Measurements from ENCODE around the gene CACNA1I.
"Not testable (repeated sequence)": the region's sequence is repeated elsewhere in the genome, so short reads cannot be mapped to it uniquely, and the experiment has no call there.

The CACNA1I gene

GRCh38 chr22:39724857-39725256 is 154.3 kb downstream of the CACNA1I start:
- DNase-seq = no peak

DNA sequence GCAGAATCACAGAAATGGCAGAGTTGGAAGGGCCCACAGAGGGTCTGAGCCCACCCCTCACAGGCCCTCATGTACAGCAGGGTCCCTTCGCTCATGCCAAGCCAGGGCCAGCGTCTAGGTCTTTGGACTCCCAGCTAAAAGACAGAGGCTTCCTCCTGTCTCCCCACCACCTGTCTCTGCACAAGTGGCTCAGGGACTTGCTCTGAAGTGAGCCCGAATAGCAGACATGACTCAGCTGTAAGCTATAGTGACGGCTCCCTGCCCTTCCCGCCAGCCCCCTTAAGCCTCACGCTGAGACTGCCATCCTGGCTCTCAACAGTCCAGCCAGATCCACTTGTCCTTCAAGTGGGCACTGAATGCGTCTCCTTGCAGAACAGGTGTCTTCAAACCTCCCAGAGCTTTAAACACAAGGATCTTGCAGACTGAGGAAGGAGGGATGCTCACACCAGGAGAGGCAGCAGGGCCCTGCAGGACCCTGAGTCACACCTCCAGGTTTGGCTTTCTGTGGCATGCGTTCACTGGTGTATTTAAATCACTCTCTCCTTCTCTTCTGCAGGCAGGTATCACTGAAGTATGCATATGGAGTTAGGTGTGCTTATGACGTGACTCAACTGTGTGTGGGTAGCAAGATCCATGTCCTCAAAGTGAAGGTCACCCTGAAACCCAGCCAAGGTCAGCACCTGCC is 154.9 kb downstream of the CACNA1I start:
- no peak for DNase-seq

GRCh38 chr22:39727541-39727940 is 157.0 kb downstream of the CACNA1I start:
- DNase-seq = no peak

DNA sequence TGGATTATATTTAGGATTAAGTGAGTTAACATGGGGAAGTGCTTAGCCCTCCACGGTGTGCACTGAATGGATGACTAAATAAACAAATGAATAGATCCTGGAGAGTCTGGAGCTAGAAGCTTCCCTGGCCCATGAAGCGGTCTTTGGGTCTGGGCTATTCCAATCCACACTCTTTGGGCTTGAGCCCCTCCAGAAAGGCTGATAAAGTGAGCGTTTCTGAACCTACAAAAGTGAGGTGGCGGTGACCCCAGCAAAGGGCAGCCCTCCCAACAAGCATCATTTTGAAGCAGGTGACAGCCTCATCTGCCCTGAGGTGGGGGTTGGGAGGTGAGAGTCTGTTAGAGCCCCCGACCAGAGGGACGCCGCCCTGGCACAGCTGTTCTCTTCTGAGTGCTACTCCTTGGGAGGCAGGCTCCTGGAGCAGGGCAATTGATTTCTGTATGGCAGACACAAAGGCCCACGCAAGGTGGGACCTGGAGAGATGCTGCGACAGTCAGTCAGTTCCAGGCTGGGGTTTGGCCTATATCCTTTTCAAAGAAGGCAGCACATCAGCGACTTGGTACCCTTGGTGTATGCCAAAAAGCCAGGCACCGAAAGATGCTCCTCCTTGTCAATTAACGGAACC is 157.8 kb downstream of the CACNA1I start:
- DNase-seq = no peak

- no peak for DNase-seq
Observed at GRCh38 chr22:39729141-39729934, 158.8 kb downstream of the CACNA1I start.

- no peak for DNase-seq
Observed at GRCh38 chr22:39731481-39731880, 160.9 kb downstream of the CACNA1I start.

DNA sequence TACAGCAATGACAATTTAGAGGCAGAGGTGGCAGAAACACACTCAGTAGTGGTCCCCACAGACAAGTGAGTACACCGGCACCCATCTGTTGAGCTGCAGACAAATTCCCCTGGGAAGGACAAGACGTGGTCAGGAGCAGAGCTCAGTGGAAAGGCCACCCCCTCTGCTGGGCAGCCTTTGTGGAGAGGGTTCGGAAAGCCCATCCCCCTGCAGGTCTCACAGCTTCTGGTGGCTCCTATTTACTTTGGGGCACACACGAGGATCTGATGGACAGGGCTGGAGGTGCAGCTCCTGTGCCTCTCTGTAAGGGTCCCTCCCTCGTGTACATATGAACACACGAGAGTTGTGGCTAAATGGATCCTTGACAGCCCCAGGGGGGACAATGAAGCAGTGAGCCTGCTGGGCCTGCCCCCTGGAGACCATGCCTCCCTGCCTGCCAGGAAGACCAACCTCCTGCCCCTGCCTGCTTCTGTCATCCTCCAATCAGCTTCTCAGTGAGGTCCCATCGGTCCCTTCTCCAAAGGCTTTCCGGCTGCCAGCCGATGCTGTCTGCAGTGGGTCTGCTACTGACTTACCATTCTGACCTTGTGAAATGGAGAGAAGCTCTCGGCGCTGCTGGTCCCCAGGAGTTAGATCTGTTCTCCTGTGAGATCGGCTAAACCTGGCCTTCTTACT is 161.5 kb downstream of the CACNA1I start:
- no peak for DNase-seq

DNA sequence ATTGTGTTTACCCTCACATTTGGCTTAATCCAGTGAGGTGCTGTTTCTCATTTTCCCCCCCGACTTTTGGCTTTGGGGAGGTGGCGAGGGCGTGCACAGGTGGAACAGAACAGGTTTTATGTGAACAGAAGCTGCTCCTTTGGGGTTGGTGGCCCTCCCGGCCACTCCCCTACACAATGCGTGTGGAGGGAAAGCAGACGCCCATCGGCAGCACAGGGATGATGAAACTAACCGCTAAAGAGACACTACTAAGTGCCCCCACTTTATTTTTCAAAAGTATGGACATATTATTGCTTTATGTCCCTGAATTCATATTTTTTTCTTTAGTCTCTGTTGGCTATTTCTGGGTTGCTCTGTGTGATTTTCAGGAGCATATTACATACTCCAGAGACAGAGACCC is 162.1 kb downstream of the CACNA1I start:
- no peak for DNase-seq

GRCh38 chr22:39733191-39733590 is 162.6 kb downstream of the CACNA1I start:
- no peak for DNase-seq

DNA sequence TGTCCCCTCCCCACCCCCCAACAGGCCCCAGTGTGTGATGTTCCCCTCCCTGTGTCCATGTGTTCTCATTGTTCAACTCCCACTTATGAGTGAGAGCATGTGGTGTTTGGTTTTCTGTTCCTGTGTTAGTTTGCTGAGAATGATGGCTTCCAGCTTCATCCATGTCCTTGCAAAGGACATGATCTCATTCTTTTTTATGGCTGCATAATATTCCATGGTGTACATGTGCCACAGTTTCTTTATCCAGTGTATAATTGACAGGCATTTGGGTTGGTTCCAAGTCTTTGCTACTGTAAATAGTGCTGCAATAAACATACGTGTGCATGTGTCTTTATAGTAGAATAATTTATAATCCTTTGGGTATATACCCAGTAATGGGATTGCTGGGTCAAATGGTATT is 163.5 kb downstream of the CACNA1I start:
- not testable (repeated sequence) for DNase-seq

DNA sequence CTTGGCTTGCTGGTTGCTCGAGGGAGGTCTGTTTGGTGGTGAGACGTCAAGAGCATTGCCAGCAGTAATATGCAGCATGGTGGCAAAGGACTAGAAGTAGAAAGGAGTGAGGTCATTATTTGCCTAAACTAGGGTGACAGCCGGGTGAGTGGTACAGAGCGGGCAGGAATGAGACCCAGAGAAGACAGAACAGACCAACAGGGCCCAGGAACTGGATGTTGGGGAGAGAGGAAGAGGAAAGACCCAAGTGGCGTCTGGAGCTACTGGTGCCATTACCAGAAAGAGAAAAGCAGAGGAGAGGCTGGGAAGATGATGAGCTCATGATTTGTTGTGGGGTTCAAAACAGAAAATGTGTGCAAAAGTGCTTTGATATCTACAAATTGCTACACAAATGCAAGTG is 164.3 kb downstream of the CACNA1I start:
- DNase-seq = no peak

DNA sequence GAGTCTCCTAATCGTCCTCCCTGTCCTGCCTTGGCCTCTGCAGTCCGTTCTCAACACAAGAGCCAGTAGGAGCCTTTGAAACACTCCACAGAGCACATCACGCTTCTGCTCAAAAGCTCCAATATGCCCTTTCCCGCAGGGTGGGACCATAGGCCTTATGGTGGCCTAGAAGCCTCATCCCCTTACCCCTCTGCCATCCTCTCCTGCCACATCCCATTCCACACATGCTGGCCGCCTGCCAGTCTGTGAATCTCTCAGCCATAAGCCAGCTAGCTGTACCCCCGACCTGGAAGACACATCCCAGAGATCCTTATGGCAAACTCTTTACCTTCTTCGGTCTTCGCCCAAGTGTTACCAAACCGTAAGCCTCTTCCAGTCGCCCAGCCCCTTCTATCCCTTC is 165.2 kb downstream of the CACNA1I start:
- DNase-seq = no peak

GRCh38 chr22:39738746-39739145 is 168.2 kb downstream of the CACNA1I start:
- DNase-seq = no peak
